PC-3 (cell line): ENCODE measurements around the gene CORO2B.

Experiments
- EZH2 ChIP-seq: fragments of 300-600 bp; sonication (generic); IDR thresholded peaks from one replicate; pipeline ENCODE4 v1.6.1; 2017; ENCODE audit warnings: antibody characterized with exemption, mild to moderate bottlenecking, low read length; ENCODE audit not compliant: unreplicated experiment
- EZH2phosphoT487 ChIP-seq: fragments of 300-600 bp; sonication (generic); IDR thresholded peaks from 2 replicates; pipeline ENCODE4 v1.6.1; 2018; ENCODE audit warnings: mild to moderate bottlenecking, antibody characterized with exemption, low read length, borderline replicate concordance
- TF ChIP-seq, protein P1 (sequence below): fragments of 300-600 bp; sonication (generic); conservative IDR thresholded peaks from 2 replicates; pipeline ENCODE4 v1.5.1; 2017; ENCODE audit warnings: antibody characterized with exemption, low read depth, mild to moderate bottlenecking, low read length

DNA sequence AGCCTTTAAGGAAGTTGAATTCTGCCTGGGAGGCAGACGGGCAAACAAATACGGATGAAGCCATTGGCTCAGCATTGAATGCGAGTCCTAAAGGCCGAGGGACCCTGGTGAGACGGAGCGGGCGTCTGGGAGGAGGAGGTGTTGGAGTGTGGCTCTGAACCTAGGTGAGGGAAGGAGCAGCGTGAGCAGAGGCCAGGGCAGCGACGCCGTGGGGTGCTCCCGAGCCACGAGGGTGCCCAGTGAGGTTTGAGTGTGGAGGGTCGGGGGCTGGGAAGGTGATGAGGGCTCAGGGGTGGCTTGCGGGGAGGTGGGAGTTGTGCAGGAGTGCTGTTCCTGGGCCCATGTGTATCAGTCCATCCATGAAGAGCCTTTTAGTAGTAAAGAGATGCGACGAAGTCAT is 17.0 kb downstream of the CORO2B start:
- TF ChIP-seq, protein P1, sequence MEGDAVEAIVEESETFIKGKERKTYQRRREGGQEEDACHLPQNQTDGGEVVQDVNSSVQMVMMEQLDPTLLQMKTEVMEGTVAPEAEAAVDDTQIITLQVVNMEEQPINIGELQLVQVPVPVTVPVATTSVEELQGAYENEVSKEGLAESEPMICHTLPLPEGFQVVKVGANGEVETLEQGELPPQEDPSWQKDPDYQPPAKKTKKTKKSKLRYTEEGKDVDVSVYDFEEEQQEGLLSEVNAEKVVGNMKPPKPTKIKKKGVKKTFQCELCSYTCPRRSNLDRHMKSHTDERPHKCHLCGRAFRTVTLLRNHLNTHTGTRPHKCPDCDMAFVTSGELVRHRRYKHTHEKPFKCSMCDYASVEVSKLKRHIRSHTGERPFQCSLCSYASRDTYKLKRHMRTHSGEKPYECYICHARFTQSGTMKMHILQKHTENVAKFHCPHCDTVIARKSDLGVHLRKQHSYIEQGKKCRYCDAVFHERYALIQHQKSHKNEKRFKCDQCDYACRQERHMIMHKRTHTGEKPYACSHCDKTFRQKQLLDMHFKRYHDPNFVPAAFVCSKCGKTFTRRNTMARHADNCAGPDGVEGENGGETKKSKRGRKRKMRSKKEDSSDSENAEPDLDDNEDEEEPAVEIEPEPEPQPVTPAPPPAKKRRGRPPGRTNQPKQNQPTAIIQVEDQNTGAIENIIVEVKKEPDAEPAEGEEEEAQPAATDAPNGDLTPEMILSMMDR: no peak
- TF ChIP-seq EZH2 (no peak), EZH2phosphoT487 (no peak)
